GM19452 (cell line): ENCODE results near the gene HOXA10.

ENCODE experiments used
- ATAC-seq: cut with Tn5 transposase; IDR thresholded peaks from one replicate; pipeline ENCODE4 v1.9.1; 2021; ENCODE audit not compliant: unreplicated experiment

Gene HOXA10

GRCh38 chr7:27132978-27133377 lies 41.1 kb downstream of the HOXA10 start:
- no peak for ATAC-seq

GRCh38 chr7:27132214-27132613 lies 41.9 kb downstream of the HOXA10 start:
- ATAC-seq: no peak

DNA sequence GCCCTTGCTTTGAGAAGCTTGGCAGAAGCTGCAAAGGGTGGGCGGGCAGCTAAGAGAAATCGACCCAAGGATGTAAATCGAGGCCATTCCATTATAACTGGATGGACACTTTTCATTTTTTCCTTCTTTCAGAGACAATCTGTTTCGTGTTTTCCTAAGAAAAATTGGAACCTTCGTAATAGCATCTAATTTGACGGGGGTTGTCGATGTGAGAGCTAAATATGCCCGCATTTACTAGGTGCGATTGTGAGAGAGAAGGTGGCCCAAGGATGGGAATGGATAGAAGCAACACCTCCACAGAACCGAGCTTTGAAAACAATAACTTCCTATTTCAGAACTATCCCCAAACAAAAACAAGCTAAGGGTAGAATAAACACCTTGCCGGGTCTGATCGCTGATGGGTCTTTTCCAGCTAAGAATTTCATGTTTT lies 42.7 kb downstream of the HOXA10 start:
- no peak for ATAC-seq

DNA sequence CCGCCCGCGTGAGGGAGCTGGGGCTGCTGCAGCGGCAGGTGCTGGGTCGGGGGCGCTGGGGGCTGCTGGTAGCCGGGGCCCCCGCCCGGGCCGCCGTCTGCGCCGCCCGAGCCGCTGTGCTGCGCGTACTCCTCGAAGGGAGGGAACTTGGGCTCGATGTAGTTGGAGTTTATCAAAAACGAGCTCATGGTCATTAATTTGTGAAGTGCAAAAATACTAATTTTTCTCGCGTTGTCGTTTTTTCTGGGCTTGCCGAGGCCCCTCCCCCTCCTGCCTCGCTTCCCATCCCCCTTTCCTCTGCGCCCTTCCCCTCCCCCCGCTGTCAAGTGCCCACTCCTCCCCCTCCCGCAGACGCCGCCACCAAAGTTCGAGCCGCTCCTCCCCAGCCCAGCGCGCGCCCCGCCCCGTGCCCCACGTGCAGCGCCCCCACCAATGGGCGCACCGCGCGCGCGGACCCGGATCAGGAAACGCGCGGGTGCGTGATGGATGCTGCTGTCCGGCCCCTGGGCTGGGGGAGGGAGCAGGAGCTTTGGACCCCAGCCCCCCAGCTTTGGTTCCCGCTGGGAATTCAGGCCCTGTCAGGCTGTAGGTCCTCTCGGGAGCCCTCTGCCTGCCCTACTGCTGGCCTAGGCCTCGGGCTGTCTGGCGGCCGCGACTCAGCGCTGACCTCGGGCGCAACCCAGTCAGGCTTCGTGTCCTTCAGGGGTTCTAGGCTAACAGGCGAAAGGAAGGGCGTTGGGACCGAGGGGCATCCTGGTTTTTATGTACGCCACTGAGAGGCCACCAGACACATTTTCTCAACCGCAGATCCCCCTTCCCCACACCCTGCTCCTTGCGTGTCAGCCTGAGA lies 43.4 kb downstream of the HOXA10 start, which contains the start of gene HOXA4:
TSS of gene HOXA4 (minus strand) at position 218 of the 850 bp plus-strand sequence. CDS start at position 194, 24 bp downstream.
- ATAC-seq: no peak

GRCh38 chr7:27129729-27130539 lies 44.2 kb downstream of the HOXA10 start:
- no peak for ATAC-seq

- ATAC-seq: no peak
These were observed 45.1 kb downstream of the HOXA10 start for GRCh38 chr7:27128776-27129728.

DNA sequence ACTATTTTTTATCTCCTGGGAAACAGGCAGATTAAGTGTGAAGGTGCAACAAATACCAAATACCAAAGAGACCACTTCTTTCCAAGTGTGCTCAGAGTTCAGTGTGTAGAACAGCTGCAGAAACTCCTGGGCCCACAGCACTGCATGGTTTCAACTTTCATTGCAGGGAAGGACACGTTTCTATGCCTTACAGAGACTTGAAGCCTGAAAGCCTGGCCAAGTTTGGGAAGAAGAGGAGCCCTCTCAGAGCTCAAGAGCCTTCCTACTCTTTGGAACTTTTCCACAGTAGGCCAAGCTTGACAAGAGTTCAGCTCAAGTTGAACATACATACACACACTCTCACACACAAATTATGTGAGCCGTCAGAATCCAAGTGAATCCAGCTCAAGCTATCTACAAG lies 46.1 kb downstream of the HOXA10 start:
- ATAC-seq: no peak

- ATAC-seq: no peak
These were observed 47.4 kb downstream of the HOXA10 start for GRCh38 chr7:27126596-27127327.

DNA sequence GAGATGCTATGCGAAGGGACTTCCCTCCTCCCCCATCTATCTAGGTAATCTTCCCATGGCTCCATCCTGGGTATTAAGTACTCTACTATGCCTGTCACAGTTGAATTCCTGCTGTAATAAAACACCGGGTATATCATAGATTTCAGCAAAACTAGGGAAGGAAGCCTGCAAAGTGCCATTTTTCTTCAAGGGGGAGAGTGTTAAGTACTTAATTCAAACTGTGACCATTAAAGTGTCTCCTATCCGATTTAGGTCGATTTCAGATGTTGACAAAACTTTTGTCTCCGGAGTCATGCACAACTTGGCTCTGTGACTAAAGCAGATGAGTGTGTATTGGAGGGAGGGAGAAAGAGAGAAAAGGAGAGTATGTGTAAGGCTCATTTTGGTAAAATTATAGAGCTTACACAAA lies 48.1 kb downstream of the HOXA10 start:
- ATAC-seq: no peak

DNA sequence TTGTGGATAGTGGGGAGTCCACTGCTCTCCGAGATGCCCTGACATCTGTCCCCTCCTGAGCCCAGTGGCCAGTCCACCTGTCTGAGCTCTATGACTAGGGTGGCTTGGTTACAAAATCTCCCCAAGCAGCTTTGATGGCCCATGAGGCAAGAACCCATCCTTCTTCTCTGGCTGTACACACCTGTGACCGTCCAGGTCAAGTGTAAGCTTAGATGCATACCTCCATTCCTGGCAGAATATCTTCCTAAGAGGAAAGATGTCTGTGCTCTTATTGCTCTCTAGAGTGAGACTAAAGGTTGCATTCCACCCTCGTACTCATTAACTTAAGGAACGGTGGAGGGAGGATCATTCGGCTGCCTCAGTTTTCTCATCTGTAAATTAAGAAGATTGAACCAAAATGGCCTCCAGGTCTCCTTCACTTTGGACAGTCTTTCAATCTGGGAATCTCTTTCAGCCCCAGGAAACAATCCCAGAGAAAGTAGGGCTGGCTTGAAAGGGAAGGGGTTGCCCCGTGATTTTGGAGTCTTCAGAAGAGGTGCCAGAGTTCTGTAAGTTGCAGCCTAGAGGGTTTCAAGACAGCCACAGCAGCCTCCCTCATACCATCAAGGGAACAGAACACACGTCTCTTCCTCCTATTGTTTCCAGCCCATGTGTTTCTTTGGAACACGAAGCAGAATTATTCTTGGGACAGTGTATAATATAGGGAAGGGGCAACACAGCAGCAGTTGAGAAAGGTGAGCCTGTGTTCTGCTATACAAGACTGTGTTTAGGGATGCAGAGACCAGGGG lies 49.0 kb downstream of the HOXA10 start:
- no peak for ATAC-seq

- no peak for ATAC-seq
These were observed 49.8 kb downstream of the HOXA10 start for GRCh38 chr7:27124096-27124901.

DNA sequence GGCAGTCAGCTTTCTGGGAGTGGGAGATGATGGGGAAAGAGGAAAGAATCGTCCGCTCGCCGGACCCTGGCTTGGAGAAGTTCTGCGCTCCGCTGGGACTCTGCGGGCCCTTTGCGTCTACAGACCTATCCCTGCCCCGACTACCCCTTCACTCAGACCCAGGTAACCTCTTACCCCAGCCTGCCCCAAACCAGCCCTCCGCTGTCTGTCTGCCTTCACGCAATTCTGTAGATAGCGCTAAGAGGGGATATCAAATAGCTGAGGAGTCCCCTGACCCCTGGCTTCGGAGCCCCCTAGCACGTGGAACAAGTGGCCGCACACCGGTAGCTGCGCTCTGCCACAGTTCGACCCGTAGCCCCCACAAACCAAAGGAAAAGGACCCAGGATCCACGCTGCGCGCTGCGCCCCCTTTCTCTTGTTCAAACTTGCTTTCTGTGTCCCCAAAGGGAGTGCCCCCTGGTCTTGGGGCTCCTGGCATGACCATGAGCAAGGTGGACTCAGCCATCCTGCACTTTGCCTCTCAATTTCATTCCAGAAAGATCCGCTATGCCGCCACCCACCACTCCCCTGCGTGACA lies 50.6 kb downstream of the HOXA10 start:
- ATAC-seq: no peak

GRCh38 chr7:27123007-27123476 lies 51.1 kb downstream of the HOXA10 start:
- ATAC-seq: no peak

GRCh38 chr7:27122077-27122910 lies 51.8 kb downstream of the HOXA10 start:
- ATAC-seq: no peak

DNA sequence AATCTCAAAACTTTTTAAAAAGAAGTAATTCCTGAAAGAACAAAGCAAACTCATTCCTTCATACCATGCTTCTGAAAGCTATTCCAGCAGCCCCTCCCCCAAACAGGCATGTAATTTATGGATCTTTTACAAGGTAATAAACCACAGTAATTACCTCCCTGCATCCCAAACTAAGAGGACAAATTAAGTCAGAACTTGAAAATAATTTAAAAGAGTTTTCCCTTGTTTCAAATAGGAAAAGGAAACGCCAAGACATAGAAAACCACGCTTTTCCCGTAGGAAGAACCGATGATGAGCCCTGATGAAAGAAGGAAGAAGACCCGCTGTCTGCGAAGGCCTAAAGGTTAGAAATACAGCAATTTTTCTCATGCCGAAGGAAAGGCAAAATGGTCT lies 52.4 kb downstream of the HOXA10 start:
- no peak for ATAC-seq
